OCI-LY3 (cell line): Measurements from ENCODE around the gene ELMO1.

Source experiments
- CTCF ChIP-seq: fragments of 200-600, 300-600 bp; sonication (generic); IDR thresholded peaks from 2 replicates; pipeline ENCODE4 v1.5.1; 2014; ENCODE audit warnings: antibody characterized with exemption, low read length, low read depth
- EZH2phosphoT487 ChIP-seq: fragments of 200-600 bp; shearing (Covaris generic); IDR thresholded peaks from 2 replicates; pipeline ENCODE4 v1.6.1; 2018; ENCODE audit warnings: antibody characterized with exemption, mixed run types, low read depth

- TF ChIP-seq CTCF (no peak), EZH2phosphoT487 (no peak)
Measured at GRCh38 chr7:37275078-37275710, 173.5 kb downstream of the ELMO1 start.
